HG02973 (cell line): ENCODE results near the gene SLC39A11.
"Not testable (repeated sequence)": the region's sequence is repeated elsewhere in the genome, so short reads cannot be mapped to it uniquely, and the experiment has no call there.

Experiments
- ATAC-seq: cut with Tn5 transposase; IDR thresholded peaks from one replicate; pipeline ENCODE4 v1.9.1; 2021; ENCODE audit warnings: moderate library complexity; ENCODE audit not compliant: unreplicated experiment

The SLC39A11 gene

DNA sequence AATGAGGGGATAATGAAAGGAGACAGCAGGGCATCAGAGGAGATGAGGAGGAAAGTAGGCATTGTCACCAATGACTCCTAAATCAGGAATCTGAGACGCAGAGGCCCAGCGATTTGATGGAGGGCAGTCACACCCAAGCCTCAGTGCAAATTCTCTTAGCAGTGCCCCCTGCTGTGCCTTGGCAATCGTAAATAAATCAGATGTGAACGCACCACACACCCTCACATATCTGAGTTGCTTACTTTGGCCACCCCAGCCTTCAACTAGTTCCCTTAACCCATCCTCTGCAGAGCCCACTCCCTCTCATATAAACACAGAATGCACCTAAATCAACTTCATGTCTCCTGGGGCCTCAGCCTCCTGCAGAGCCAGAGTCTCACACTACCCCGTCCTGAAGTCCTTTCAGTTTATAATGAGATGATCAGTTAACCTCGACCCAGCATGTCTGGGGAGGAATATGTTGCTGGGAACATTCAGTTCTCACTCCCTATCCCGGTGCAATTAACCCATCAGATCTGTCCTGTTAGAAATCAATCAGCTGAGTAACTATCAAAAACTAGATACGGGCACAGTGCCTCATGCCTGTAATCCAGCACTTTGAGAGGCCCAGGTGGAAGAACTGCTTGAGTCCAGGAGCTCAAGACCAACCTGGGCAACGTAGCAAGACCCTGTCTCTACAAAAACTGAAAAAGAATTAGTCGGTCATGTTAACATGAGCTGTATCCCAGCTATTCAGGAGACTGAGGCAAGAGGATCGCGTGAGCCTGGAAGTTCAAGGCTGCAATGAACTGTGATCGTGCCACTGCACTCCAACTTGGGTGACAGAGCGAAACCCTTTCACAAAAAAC, 78.4 kb downstream of the SLC39A11 start:
- no peak for ATAC-seq

GRCh38 chr17:73013301-73013700, 79.2 kb downstream of the SLC39A11 start:
- ATAC-seq = no peak

GRCh38 chr17:73011016-73011486, 81.4 kb downstream of the SLC39A11 start:
- no peak for ATAC-seq

DNA sequence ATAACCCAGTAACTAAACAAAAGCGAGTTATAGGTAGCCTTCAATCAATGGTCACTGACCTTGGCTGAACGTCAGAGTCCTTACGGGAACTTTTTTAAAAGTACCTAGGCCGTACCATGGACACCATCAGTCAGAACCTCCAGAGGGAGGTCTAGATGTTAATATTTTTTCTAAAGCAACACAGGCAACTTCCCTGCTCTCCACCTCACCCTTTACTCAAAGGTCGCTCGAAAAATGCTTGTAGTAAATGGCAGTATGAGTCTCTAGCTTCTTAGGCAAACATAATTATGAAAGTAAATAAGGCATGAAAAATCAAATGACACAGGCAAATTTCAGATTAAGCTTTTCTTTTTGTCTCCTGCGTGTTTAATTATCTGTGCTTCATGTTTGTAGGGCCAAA, 82.1 kb downstream of the SLC39A11 start:
- ATAC-seq = no peak

DNA sequence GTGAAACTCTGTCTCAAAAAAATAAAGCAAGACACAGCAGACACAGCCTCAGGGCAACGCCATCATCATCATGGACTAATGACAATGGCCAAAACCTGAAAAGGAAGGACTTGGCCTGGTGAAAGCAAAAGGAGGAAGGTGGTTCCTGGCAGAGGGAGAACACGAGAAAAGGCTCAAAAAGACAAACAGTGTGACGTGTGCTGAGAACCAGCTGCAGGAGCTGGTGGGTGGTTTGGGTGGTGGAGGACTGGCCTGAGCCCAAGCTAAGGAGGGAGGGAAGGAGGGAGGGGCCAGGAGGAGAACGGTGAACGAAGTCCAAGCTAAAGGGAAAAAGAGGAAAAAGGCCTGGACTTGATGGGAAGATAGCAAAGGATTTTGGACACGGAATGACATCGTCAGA, 85.1 kb downstream of the SLC39A11 start:
- ATAC-seq = no peak

DNA sequence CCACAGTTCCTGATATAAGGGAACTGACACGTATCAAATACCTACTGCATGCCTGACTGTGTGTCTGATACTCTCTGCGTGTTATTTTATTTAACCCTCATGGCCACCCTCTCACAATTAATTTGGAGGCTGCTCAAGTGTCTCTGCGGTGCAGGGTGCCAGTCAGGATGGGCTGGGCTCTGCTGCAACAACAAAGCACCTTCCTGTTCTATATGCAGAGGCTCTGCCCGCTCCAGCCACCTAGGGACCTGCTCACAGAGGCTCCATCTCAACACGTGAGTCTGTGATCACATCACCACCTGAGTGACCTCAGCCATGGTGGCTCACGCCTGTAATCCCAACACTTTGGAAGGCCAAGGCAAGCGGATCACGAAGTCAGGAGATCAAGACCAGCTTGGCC, 87.1 kb downstream of the SLC39A11 start:
- no peak for ATAC-seq

- ATAC-seq = no peak
Measured at GRCh38 chr17:73003487-73003886, 89.0 kb downstream of the SLC39A11 start.

DNA sequence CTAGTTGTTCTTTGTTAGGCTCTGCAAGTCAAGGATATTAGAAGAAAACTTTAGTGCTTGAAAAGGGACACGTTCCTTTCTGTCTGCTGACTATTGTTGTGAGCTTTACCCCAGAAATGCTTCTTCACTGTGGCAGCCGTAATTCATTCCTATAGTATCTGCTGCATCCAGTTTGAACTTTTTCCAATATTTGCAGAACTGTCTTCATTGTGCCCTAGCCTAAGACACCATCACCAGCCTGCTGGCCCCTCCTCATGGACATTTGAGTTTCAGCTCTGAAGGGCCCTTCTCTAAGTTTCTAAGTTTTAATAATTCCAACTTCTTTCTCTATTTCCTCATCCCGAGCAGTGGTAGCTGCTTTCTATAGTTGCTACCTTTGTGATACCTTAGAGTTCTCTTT, 91.7 kb downstream of the SLC39A11 start:
- no peak for ATAC-seq

DNA sequence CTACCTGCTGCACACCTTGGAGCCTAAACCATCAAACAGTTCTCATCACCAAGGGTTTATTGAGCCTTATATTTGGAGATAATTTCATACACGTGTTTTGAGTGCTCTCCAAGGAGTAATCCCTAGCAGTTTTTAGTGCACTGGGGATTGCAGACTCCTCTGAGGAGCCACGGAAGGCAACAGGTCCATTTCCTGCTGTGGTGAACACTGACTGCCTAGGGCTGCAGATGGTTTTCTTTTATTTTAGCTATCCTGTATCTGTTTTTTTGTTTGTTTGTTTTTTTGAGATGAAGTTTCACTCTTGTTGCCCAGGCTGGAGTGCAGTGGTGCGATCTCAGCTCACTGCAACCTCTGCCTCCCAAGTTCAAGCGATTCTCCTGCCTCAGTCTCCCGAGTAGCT, 93.0 kb downstream of the SLC39A11 start:
- not testable (repeated sequence) for ATAC-seq

DNA sequence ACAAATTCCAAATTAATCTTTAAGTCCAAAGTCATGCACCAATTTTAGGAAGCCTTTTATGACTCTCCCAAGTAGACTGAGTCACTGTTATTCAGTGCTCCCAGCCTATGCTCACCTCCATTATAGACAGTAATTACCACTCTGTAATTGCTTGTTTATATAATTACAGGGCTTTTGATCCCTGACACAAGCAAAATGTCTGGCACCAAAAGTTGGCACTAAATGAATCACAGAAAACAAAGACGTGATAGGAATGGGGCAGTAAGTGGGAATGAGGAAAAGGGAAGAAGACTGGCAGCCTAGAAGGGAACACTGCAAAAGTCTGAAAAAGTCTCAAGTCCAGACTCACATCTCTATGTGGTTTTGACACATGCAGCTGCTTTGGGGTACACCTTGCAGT, 94.1 kb downstream of the SLC39A11 start:
- no peak for ATAC-seq

GRCh38 chr17:72997559-72997958, 94.9 kb downstream of the SLC39A11 start:
- no peak for ATAC-seq

GRCh38 chr17:72996791-72997190, 95.7 kb downstream of the SLC39A11 start:
- no peak for ATAC-seq

- no peak for ATAC-seq
Measured at GRCh38 chr17:72995008-72995656, 97.4 kb downstream of the SLC39A11 start.

DNA sequence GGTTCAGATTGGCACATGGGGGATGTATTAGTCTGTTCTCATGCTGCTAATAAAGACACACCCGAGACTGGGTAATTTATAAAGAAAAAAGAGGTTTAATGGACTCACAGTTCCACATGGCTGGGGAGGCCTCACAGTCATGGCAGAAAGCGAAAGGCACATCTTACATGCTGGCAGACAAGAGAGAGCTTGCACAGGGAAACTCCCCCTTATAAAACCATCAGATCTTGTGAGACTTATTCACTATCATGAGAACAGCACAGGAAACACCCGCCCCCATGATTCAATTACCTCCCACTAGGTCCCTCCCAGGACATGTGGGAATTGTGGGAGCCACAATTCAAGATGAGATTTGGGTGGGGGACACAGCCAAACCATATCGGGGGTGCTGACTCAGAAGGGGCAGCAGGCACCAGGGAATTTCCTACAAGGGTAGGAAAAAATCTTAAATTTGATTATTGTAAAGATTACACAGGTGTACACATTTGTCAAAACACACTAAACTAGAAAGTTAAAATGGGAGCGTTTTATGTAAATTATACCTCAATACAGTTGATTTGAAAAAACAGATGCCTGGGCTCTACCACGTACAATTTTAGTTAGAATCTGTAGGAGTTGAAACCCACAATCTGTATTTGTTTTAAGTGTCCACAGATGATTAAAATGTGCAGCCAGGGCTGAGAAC, 99.6 kb downstream of the SLC39A11 start:
- ATAC-seq = not testable (repeated sequence)

DNA sequence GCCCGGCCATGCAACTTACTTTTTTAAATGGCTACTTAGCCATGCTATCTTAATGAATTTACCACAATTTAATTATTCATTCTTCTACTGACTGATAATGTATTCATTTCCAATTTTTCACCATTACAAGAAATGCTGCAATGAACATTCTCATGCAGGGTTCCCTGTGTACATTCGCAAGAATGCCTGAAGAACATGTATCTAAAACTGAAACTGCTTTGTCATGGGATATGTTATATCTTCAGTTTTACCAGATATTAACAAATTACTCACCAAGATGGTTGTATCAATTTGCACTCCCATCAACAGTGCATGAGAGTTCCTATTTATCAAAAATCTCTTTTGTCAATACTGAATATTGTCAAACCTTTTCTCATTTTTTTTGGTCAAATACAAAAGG, 100.8 kb downstream of the SLC39A11 start:
- no peak for ATAC-seq

DNA sequence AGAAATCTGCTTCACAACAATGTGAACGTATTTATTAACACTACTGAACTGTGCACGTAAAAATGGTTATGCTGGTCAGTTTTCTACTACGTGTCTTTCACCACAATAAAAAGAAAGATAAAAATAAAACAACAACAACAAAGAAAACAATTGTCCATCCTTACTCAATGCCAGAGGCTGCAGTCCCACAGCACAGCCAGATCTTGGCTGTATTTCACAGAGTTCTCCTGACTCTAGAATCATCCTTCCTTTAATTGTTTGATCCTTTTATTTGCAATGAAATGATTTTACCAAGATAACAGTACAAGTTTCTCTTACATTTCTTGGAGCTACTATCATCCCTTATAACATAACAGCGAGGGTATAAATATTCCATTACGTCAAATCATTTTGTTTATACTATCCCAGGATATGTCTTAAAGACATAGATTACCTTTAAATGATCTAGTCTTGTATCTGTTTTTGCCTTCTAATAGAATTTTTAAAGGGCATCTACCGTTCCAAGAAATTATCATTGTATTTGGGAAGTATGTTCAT, 103.3 kb downstream of the SLC39A11 start:
- ATAC-seq = no peak

DNA sequence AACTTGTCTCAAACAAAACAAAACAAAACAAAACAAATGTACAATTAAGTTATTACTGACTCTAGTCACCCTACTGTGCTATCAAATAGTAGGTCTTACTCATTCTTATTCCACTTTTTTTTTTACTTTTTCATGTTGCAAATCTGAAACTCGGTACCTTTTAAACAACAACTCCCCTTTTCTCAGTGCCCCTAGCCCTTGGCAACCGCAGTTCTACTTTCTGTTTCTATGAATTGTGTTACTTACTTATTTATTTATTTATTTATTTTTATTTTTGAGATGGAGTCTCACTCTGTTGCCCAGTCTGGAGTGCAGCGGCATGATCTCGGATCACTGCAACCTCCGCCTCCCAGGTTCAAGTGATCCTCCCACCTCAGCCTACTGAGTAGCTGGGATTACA, 104.0 kb downstream of the SLC39A11 start:
- no peak for ATAC-seq

GRCh38 chr17:72987166-72987565, 105.3 kb downstream of the SLC39A11 start:
- no peak for ATAC-seq

GRCh38 chr17:72985882-72986720, 106.4 kb downstream of the SLC39A11 start:
- peak; percentile 86 for ATAC-seq

DNA sequence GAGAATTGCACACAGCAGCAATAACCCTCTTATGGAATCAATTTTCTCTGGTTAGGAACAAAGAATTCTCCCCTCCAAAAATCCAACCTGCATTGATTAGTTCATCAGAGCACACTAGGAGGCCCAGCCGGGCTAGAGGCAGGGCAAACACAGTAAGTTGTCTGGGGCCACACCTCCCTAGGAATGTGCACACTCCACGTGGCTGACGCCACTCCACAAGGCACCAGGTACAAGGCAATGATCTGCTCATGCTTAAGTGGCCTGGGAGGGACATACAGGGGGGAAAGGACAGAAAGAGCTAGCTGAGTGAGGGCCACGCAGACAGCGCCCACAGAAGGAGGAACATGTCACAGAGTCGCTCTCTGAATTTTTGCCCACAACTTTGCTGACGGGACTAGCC, 107.6 kb downstream of the SLC39A11 start:
- ATAC-seq = no peak
